GM19023 (cell line): ENCODE data around the gene PNMA8B.

ENCODE experiments used
- ATAC-seq: cut with Tn5 transposase; IDR thresholded peaks from one replicate; pipeline ENCODE4 v1.9.1; 2021; ENCODE audit warnings: mild to moderate bottlenecking, moderate library complexity; ENCODE audit not compliant: unreplicated experiment

PNMA8B gene

DNA sequence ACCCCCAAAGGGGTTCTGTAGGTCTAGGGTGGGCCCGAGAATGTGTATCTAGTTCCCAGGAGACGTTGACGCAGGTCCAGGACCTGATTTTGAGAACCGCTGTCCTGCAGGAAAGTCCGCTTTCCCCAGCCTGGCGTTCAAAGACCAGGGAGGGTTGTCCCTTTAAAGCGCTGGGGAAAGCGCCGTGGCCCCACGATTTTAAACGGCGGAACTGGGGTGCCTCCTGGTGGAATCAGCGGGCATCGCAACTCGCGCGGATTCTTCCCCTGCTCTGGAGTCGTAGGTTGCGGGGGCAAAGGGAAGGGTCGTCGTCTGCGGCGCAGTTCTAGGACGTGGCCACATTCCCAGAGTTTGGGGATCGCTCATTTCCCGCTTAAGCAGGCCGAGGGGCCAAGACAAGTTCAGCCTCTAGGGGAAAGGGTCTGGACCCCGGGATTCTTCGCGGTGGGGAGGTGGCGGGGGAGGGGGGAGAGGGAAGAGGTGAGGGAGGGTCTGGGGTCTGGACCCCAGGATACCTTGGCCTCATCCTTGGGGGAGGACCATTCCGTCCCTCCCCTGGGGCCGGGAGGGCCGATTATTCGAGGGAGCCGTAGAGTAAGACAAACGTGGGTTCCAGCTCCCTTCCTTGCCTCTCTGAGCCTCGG lies 7.7 kb downstream of the PNMA8B start:
- no peak for ATAC-seq

DNA sequence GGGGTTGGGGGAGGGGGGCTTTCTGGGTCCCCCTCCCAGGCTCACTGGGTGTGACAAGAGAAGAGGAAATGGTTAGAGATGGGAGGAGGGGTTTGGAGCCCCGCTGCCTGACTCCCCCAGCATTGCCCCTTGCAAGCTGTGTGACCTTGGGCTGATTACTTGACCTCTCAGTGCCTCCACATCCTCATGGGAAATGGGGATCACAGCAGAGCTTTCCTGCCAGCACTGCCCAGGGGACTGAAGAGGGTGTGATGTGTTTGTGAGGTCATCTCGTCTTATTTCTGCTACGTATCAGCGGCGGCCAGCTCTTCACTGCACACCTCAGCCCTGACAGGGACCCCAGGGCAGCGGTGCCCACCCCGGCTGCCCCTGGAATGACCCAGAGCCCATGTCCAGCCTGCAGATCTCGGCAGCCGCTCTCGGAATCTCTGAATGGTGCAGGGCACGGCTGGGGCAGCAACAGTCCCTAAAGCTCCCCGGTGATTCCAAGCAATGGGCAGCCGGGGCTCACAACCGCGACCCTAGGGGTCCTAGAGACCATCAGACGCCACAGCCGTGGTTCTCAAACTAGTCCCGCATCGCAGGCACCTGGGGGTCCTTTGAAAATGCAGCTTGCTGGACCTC lies 8.4 kb downstream of the PNMA8B start:
- no peak for ATAC-seq

DNA sequence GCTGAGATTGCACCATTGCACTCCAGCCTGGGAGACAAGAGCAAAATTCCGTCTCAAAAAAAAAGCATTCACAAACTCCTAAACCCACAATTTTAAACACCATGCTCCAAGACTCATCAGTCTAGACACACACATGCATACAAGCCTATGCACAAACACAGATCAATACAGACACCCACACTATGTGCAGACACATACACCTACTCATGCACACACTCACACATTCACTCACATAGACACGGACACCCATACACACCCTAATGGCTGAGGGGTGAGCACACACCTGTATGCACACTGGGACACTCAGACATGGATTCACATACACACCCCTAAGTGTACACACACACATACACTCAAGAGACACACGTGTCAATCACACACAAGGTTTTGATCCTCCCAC lies 9.3 kb downstream of the PNMA8B start:
- ATAC-seq, result no peak

DNA sequence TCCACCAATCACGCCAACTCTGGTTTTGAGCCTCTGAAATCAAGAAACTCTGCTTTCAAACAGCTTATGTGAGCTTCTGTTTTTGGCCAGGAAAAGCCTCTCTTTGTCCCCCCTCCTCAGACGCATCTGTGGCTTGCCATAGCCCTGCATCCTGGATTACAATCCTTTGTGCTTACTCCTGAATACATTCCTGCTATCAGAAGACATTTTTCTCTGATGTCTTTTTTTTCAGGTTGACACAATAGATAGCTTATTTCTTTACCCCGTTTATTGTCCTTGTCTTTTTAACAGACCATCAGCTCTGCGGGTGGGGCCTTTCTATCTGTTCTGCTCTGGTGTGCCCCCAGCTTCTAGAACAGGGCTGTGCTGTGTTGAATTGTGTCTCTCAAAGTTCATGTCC lies 11.0 kb downstream of the PNMA8B start:
- ATAC-seq, result no peak

DNA sequence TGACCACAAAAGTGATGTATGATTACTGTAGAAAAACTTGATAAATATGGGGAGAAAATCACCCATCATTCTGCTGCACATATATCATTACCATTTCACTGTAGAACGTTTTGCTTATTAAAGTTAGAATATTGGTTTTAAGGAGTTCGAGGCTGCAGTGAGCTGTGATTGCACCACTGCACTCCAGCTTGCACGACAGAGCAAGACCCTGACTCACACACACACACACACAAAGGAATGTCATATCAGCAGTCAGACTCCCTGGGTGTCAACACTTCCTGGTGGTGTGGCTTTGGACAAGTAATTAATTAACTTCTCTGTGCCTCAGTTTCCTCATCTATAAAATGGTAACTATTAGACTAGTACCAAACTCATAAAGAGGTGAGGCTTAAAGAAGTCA lies 13.0 kb downstream of the PNMA8B start:
- ATAC-seq, result no peak

DNA sequence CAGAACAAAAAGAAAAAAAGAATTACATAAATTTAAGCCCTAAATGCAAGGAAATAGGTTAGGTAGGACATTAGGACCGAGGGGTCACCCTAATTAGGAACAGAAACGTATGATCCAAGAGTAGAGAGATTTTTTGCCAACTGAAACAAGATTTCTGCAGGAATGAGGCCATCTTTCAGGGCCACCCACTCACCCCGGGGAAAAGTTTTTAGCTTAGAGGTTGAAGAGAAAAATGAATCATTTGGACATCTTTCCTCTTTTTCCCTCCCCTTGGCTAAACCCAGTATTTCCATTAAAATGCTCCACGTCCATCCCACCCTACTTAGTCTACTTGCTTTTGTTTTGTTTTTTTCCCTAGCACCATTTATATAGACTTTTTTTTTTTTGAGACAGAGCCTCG lies 13.7 kb downstream of the PNMA8B start:
- ATAC-seq, result no peak

DNA sequence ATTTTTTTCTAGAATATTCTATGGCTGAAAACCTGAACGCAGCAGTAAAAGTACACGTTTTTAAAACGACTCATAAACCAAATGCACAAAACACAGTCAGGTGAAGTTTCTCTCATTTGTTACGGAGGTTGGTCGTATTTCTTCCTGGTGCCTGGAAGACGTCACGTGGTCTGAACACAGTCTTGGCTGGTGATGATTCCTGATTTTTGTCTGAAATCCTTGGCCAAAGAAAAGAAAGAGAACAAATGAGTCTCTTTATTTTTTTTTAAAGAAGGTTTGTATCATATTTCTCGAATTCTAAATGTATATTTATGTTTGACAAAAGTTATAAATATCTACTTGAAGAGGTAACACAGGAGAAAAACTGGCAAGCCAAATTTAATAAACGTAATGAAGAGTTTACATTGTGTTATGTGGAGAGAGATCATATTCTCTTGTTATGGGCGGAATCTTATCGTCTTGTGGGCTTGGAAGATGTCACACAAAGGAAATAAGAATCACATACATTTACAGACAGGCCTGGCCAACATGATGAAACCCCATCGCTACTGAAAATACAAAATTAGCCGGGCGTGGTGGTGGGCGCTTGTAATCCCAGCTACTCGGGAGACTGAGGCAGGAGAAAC lies 14.3 kb downstream of the PNMA8B start:
- ATAC-seq, result no peak

DNA sequence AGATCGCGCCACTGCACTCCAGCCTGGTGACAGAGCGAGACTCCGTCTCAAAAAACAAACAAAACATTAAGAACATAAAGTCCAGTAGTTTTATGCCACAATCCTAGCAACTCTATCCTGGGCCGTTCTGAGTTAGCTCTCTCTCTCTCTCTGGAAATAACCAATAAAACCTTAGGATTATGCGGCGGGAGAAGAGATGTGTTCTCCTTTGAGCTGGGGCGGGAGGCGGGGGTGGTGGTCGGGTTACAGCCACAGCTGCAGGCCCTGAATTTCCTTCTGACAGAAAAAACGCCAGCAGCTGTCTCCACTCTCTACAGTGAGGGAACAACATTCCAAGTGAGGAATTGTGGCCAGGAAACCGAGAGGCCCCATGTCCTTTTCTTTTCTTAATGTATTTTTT lies 15.3 kb downstream of the PNMA8B start:
- no peak for ATAC-seq

DNA sequence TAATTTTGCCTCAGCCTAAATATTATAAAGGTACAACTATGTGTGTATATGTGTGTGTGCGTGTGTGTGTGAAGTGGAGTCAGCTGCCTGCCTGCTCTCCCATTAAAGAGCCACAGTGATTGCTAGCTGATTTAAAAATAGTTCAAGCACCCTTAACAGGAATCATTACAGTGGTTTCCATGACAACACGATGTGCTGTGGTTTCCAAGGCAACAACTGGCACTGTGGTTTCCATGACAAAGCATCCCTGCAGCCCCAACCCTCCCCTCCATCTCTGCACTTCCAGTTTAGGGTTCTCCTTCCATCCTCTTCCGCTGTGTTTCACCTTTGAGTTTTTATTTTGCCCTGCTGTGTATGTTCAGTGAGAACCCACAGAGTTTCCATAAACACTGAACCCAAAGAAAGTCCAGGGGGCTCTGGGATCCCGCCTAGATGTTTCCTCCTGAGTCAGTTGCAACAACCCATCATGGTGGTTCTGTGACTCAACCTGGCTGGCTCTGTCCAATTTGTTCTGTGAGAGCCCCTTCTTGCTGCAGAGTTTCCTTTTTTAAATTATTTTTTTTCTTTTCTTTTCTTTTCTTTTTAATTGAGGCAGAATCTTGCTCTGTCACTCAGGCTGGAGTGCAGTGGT lies 17.2 kb downstream of the PNMA8B start:
- ATAC-seq, result no peak

DNA sequence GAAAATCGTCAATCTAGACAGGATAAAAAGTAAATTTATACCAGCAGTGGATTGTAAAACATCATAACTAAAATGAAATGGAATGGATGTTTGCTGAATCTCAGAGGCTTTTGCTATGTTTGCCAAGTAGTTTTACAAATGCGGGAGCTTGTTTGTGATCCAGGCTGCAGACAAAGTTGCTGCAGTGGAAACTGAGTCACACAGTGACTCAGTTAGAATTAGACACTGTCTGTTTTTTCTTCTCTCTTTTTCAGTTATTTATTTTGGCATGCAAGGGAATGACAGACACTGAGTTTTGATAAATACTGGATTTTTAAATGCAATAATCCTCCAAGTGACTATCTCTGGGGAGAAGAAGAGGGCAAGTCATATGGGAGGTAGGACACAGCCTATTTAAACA lies 19.7 kb downstream of the PNMA8B start:
- ATAC-seq, result no peak

DNA sequence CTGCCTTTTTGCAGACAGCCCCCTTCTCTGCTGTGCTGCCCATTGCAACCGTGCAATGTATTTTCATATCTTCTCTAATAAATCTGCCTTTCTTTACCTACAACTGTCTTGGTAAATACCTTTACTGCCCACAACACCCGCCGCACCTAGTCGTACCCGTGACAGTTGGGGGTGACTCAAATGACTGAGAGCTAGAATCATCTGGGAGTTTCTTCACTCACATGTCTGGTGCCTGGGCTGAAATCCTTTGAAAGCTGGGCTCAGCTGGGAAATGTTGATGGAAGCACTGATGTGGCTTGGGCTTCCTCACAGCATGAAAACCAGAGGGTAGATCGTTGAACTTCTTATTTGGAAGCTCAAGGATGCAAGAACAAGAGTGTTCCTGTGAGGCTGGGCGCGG lies 21.5 kb downstream of the PNMA8B start:
- no peak for ATAC-seq

DNA sequence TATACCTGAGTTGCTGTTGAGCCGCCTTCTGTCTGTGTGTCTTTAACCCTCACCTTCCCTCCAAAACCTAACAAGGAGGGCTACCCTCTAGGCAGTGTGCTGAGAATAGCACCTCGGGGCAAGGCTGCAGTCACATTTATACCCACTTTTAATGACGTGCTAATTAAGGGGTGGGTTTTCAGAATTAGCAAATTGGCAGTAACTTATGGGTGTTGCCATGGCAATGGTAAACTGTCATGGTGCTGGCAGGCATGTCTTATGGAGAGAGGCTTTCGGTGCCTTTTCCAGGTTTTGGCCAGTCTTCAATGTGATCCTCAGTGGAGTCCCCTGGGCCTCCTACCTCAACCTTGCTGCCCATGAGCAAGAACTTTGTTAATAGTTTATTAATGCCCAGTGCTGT lies 23.1 kb downstream of the PNMA8B start:
- ATAC-seq, result no peak

DNA sequence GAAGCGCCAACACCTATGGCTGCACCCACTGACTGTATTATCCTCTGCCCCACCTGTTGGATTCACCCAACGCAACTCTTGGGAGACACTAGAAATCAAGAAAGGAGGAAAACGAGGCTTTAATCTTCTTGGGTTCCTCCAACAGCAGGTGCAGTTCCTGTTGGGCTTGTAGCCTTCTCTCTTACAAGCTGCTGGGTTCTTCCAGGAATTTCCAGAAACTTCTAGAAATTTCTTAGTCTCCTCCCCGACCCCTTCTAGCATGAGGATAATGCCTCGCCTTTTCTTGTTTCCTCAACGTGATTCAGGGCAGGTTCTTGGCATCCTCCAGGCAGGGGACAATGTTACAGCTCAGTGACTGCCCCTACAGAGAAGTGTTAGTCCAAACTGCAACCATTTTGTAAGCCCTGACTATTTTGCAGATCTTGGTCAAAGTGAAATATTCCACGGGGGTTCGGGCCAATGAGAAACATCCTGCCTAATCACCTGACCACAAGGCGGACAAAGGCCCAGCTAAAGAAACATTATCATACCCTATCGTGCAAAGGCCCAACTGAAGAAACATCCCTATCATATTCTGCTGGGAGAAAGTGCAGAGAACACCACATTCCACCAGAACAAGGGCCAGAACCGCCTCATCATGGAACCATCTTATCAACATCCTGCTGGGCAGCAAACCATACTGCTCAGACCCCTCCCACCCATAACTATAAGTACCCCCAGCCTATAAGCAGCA lies 23.7 kb downstream of the PNMA8B start:
- ATAC-seq, result no peak

DNA sequence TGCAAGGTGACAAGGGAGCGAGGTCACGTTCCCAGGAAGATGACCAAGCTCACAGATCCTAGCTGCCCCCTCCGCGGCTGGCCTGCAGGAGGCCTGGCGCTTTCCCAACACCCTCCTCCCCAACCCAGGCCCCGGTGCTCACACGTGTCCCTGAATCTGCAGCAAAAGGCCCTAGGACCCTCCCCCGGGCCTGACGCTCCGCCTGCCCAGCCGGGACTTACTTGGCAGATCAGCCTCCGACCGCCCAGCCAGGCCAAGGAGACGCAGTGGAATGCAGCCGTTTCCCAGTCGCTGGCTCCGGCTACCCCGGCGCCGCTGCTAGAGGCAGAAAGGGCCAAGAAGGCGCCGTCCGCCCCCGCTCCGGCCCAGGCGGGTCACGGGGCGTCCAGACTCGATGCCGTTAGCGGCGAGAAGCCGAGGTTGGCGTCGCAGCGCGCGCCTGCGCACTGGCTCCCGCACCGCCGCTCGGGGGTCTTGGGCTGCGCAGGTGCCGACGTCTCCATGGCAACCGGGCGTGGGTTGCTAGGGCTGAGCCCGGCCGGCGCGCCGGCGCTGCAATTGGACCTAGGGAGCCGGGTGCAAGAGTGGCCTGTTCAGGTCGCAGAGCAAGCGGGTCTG lies 24.4 kb downstream of the PNMA8B start, which contains the start of gene PNMA8A:
Gene PNMA8A, minus strand, starts transcription at position 448 of the 618 bp plus-strand sequence. CDS start 528 bp downstream, outside the sequence.
- ATAC-seq, result no peak

DNA sequence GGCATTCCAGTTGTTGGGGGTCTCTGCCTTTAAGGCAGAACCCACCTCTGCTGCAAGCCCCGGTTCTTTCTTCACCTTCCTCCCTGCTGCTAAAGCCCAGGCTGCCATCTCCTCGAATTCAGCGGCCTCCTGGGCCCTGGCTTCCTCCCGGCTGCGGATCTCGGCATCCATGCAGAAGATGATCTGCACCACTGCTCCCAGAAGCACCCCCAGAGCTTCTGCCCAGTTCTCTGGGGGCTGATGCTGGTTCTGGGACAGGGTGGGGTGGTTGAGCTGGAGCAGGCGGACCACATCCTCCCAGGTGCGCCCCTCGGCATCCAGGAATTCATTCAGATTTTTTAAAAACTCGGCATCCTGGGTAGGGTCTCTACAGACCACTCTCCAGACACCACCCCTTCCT lies 25.3 kb downstream of the PNMA8B start:
- ATAC-seq, result no peak

DNA sequence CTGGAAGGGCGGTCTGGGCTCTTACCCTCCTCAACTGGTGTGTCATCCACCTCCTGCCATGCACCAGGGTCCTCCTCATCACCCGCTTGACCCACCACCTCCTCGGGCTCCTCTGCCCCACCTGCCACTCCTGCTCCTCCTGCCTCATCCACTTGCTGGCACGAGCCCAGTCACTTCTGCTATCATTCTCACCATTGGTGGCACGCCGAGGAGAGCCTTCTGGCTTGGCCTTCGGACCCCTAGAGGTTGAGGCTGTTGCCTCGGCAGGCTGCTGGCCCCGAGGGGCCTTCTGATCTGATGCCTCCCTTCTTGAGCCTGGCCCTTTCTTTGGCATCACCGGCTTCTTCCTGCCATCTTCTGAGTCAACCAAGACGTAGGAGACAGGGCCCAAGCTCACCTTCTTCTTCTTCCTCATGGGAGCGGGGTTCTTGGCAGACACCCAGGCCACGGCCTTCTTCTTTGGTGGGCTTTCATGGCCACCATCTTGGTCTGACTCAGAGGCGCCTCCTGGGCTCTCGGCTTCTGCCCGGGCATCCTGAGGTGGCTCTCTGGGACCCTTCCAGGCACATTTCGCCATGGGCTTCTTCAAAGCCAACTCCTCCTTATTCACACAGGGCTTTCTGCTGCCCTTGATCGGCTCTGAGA lies 26.0 kb downstream of the PNMA8B start:
- no peak for ATAC-seq

DNA sequence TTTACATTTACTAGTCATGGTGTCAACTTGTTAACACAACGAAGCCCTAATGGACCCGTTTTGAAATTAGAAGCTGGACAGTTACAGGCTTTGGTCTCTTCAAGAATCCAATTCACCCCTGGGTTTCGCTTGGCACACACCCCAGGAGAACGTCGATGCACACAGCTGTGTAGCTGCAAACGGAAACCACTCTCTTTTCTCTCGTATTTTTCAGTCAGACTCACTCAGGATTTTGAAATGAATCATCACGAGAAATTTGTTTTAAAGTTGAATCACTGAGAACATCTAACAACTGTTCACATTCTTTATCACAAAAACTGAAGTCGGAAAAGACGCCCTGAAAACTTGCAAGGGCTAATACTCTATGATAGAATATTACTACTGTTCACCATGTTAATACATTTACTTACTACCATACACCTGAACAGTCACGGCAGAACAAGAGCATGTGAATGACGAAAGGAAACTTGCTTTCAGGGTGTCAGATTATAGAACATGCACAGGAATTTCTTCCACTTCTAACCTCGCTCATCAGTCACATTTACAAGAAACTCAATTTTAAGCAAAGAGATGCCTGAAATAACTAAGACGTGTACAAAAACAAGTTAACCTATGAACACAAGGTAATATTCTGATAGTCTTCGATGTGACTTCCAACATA lies 29.0 kb downstream of the PNMA8B start:
- ATAC-seq, result no peak

DNA sequence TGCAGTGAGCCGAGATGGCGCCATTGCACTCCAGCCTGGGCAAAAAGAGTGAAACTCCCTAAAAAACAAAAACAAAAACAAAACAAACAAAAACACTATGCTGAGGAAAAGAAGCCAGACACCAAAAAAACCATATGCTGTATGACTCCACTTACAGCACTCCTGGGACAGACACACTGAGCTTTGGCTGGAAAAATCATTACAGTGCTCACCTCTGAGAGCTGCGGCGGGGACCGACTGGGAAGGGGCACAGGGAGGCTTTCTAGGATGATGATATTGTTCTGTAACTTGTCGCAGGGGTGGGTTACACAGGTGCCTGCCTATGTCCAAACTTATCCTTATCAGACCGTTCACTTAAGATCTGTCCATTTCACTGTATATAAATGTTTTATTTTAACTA lies 32.2 kb downstream of the PNMA8B start:
- no peak for ATAC-seq

DNA sequence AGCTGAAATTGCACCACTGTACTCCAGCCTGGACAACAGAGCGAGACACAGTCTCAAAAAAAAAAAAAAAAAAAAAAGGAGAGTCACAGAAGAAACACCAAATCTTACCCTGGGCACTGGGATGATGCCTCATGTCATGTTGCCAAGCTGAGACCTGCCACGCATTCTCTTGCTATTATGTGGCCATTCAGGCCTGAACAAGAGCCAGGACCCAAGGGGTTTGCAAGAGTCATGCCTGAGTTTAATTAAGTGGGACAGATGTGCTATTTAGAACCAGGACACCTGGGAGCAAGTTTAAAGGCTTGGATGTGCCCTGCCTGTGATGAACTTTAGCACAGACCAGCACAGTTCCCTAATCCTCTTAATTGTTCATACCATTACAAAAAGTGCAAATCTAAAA lies 34.1 kb downstream of the PNMA8B start:
- no peak for ATAC-seq

DNA sequence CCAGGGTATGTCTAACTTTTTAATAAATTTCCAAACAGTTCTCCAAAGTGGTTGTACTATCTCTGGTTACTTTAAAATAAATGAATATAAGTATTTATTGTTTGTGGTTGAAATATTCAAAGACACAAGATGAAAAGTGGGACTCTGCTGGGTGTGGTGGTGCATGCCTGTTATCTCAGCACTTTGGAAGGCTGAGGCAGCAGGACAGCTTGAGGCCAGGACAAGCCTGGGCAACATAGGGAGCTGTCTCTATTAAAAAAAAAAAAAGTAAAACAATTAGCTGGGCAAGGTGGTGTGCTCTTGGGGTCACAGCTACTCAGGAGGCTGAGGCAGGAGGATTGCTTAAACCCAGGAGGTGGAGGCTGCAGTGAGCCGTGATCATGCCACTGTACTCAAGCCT lies 34.7 kb downstream of the PNMA8B start:
- no peak for ATAC-seq
